CD8-positive, alpha-beta memory T cell (primary cell): ENCODE measurements around the gene KCNT2. TPM values are rescaled to one million over a fixed set of nuclear protein-coding genes. Genes with fewer than 3 reads are reported as not detected.

Source experiments
- CTCF ChIA-PET: fragments of 350-600 bp; sonication (Branson Sonifier 250); formaldehyde crosslinking; loops from one replicate; lab custom pipeline; 2021; ENCODE audit warnings: antibody characterized with exemption; lab: Charles Lee
- POLR2A ChIA-PET: fragments of 350-600 bp; sonication (Branson Sonifier 250); formaldehyde crosslinking; loops from one replicate; lab custom pipeline; 2021; ENCODE audit warnings: antibody characterized with exemption; lab: Charles Lee
- DNase-seq, 5 donors: peaks; one replicate each; pipeline versions ENCODE4 v3.0.0 to v3.0.0-alpha.2; 2020 to 2022; ENCODE audit warnings: mixed read lengths in 1 of 5
- H3K27ac ChIP-seq: one replicate; pipeline ENCODE4 v1.7.0; 2013; ENCODE audit warnings: low read depth, mild to moderate bottlenecking, low read length, moderate library complexity
- H3K27me3 ChIP-seq: 2 replicates; pipeline ENCODE4 v1.7.0; 2013; ENCODE audit warnings: low read length, mild to moderate bottlenecking; ENCODE audit not compliant: insufficient read depth, poor library complexity, severe bottlenecking
- H3K36me3 ChIP-seq: 2 replicates; pipeline ENCODE4 v1.7.0; 2013; ENCODE audit warnings: mild to moderate bottlenecking, low read length, moderate library complexity; ENCODE audit not compliant: insufficient read depth
- H3K4me1 ChIP-seq: 2 replicates; pipeline ENCODE4 v1.7.0; 2013; ENCODE audit warnings: mild to moderate bottlenecking, low read length, moderate library complexity; ENCODE audit not compliant: insufficient read depth
- H3K4me3 ChIP-seq: 2 replicates; pipeline ENCODE4 v1.7.0; 2013; ENCODE audit warnings: mild to moderate bottlenecking, low read length
- H3K9me3 ChIP-seq: 2 replicates; pipeline ENCODE4 v1.7.0; 2013; ENCODE audit warnings: mild to moderate bottlenecking, low read length
- H3K27ac Mint-ChIP-seq, 8 donors: one replicate each; pipeline ENCODE4 v1.8.0; 2020 to 2021; ENCODE audit warnings: mixed read lengths in 8 of 8, mild to moderate bottlenecking in 6 of 8, inconsistent platforms in 3 of 8, moderate library complexity in 3 of 8
- H3K27me3 Mint-ChIP-seq, 2 donors: one replicate each; pipeline ENCODE4 v1.8.0; 2020 to 2021; ENCODE audit warnings: mixed read lengths in 2 of 2, mild to moderate bottlenecking in 1 of 2, moderate library complexity in 1 of 2
- H3K36me3 Mint-ChIP-seq, 3 donors: one replicate each; pipeline ENCODE4 v1.8.0; 2020 to 2021; ENCODE audit warnings: mixed read lengths in 3 of 3, inconsistent platforms in 1 of 3, mild to moderate bottlenecking in 1 of 3
- H3K4me1 Mint-ChIP-seq, 3 donors: one replicate each; pipeline ENCODE4 v1.8.0; 2020 to 2021; ENCODE audit warnings: mixed read lengths in 3 of 3, inconsistent platforms in 1 of 3, mild to moderate bottlenecking in 1 of 3
- H3K4me3 Mint-ChIP-seq, 7 donors: one replicate each; pipeline ENCODE4 v1.8.0; 2020 to 2021; ENCODE audit warnings: mixed read lengths in 7 of 7, mild to moderate bottlenecking in 6 of 7, moderate library complexity in 4 of 7, inconsistent platforms in 2 of 7
- H3K9me3 Mint-ChIP-seq, 5 donors: one replicate each; pipeline ENCODE4 v1.8.0; 2020 to 2022; ENCODE audit warnings: mixed read lengths in 5 of 5, mild to moderate bottlenecking in 3 of 5, moderate library complexity in 2 of 5, inconsistent platforms in 1 of 5
- polyA plus RNA-seq: library from polyadenylated mRNA; unstranded; fragments of 300-500 nt; fragmentation: Illumina TruSeq; gene quantifications from one replicate; pipeline ENCODE4 v1.2.3, GENCODE V29; 2021
- total RNA-seq, 2 experiments: library from RNA; stranded (reverse); gene quantifications; one replicate each; pipeline ENCODE4 v1.2.3, GENCODE V29; 2021

KCNT2 gene
- total and polyA plus RNA-seq, 3 experiments from 2014 or later, result not detected

GRCh38 chr1:196584696-196585095 lies 23.5 kb downstream of the KCNT2 start:
- POLR2A ChIA-PET, result no interaction called here
- H3K4me3 Mint-ChIP-seq, result no peak overlapping the region

DNA sequence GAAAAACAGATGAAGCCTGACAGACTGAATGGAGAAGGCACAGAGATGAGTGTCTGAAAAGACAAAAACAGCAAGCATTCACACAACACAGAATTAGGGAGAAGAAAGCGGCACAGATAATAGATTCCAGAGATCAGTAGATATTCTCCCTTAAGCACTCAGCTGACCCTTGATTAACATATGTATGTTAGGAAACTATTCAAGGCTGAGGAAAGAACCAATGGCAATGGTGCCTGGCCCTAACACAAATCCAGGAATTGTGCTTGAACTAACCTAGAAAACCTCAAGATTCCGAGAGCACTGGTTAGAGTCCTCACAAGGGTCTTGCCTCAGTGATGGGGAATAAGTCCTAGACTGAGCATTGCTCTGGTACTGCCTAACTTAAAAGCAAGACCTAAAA lies 30.9 kb downstream of the KCNT2 start:
- no peak overlapping the region for H3K4me3 ChIP-seq
- POLR2A ChIA-PET, result no interaction called here
- no peaks in the 10 kb centered on the region for H3K9me3 ChIP-seq

More at GRCh38 chr1:196584696-196585095, 23.5 kb downstream of the KCNT2 start:
- H3K9me3 ChIP-seq, result no peaks in the 10 kb centered on the region
- H3K36me3 ChIP-seq, result no peaks in the 10 kb centered on the region
- H3K27me3 ChIP-seq, result no peaks in the 10 kb centered on the region
- CTCF ChIA-PET, result no interaction called here
- no peak overlapping the region for H3K27ac ChIP-seq
- H3K4me1 ChIP-seq, result no peaks in the 10 kb centered on the region
- Mint-ChIP-seq H3K36me3 (no peaks in the 10 kb centered on the region), H3K27me3 (peaks cover 0 to 1% of the 10 kb centered on the region in 2 donors), H3K9me3 (no peaks in the 10 kb centered on the region), H3K4me1 (no peaks in the 10 kb centered on the region), H3K27ac (no peak overlapping the region)
- DNase-seq, result no peak
- no peak overlapping the region for H3K4me3 ChIP-seq

GRCh38 chr1:196573226-196573625 lies 35.0 kb downstream of the KCNT2 start:
- CTCF ChIA-PET, result no interaction called here
- no peaks in the 10 kb centered on the region for H3K9me3 ChIP-seq
- no peak overlapping the region for H3K4me3 ChIP-seq
- Mint-ChIP-seq H3K27me3 (no peaks in the 10 kb centered on the region), H3K27ac (no peak overlapping the region), H3K4me3 (no peak overlapping the region), H3K36me3 (no peaks in the 10 kb centered on the region), H3K4me1 (no peaks in the 10 kb centered on the region), H3K9me3 (no peaks in the 10 kb centered on the region)
- no peaks in the 10 kb centered on the region for H3K4me1 ChIP-seq
- DNase-seq, result no peak
- H3K27ac ChIP-seq, result no peak overlapping the region
- H3K36me3 ChIP-seq, result no peaks in the 10 kb centered on the region
- no peaks in the 10 kb centered on the region for H3K27me3 ChIP-seq
- POLR2A ChIA-PET, result no interaction called here

More for the DNA sequence above, 30.9 kb downstream of the KCNT2 start:
- Histone ChIP-seq H3K27me3 (no peaks in the 10 kb centered on the region), H3K36me3 (no peaks in the 10 kb centered on the region), H3K4me1 (no peaks in the 10 kb centered on the region), H3K27ac (no peak overlapping the region)
- Mint-ChIP-seq H3K9me3 (no peaks in the 10 kb centered on the region), H3K27me3 (no peaks in the 10 kb centered on the region), H3K36me3 (no peaks in the 10 kb centered on the region), H3K4me1 (no peaks in the 10 kb centered on the region), H3K27ac (no peak overlapping the region), H3K4me3 (no peak overlapping the region)
- CTCF ChIA-PET, result no interaction called here
- DNase-seq, result no peak

GRCh38 chr1:196567238-196567637 lies 41.0 kb downstream of the KCNT2 start:
- H3K27ac ChIP-seq, result no peak overlapping the region
- Mint-ChIP-seq H3K9me3 (peaks cover 0 to 10% (median 5%) of the 10 kb centered on the region in 5 donors), H3K27ac (no peak overlapping the region), H3K27me3 (no peaks in the 10 kb centered on the region), H3K4me1 (no peaks in the 10 kb centered on the region), H3K36me3 (no peaks in the 10 kb centered on the region), H3K4me3 (no peak overlapping the region)
- H3K9me3 ChIP-seq, result no peaks in the 10 kb centered on the region
- H3K4me3 ChIP-seq, result no peak overlapping the region
- ChIA-PET CTCF (no interaction called here), POLR2A (no interaction called here)
- no peaks in the 10 kb centered on the region for H3K4me1 ChIP-seq
- no peaks in the 10 kb centered on the region for H3K36me3 ChIP-seq
- no peaks in the 10 kb centered on the region for H3K27me3 ChIP-seq
- no peak for DNase-seq

DNA sequence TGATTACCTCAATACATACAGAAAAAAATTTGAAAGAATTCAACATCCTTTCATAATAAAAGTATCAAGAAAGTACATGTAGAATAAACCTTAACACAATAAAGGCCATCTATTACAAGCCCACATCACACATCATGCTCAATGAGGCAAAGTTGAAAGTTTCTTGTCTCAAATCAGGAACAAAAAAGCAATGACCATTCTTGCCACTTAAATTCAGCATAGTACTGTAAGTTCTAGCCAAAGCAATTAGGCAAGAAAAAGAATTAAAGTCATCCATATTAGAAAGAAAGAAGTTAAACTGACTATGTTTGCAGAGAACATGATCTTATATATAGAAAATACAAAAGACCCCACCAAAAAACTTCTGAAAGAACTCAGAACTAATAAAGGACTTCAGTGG lies 44.5 kb downstream of the KCNT2 start:
- H3K9me3 Mint-ChIP-seq, result peaks cover 0 to 14% (median 8%) of the 10 kb centered on the region in 5 donors
- DNase-seq, result no peak
- Histone ChIP-seq H3K9me3 (no peaks in the 10 kb centered on the region), H3K4me1 (no peaks in the 10 kb centered on the region), H3K36me3 (no peaks in the 10 kb centered on the region), H3K27me3 (no peaks in the 10 kb centered on the region), H3K27ac (no peak overlapping the region), H3K4me3 (no peak overlapping the region)
- H3K4me1 Mint-ChIP-seq, result no peaks in the 10 kb centered on the region
- ChIA-PET POLR2A (no interaction called here), CTCF (no interaction called here)
- no peak overlapping the region for H3K4me3 Mint-ChIP-seq
- H3K27ac Mint-ChIP-seq, result no peak overlapping the region
- no peaks in the 10 kb centered on the region for H3K27me3 Mint-ChIP-seq
- H3K36me3 Mint-ChIP-seq, result no peaks in the 10 kb centered on the region

DNA sequence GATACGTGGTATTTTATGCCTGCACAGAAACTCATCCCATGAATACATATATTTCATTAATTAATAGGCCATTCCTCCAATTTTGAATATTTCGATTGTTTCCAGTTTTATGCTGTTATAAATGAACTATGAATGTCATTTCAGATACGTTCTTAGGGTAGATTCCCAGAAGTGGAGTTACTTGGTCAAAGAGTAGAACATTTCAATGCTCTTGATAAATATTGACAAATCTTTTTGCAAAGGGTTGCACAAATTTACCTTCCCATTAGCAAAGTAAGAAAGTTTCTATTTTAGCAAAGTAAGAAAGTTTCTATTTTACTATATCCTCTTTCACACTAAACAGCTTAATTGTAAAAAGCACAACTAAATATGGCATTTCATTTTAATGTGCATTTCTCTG lies 48.9 kb downstream of the KCNT2 start:
- no peaks in the 10 kb centered on the region for H3K27me3 ChIP-seq
- no peak overlapping the region for H3K27ac Mint-ChIP-seq
- ChIA-PET POLR2A (no interaction called here), CTCF (no interaction called here)
- H3K9me3 Mint-ChIP-seq, result peaks cover 0 to 15% (median 12%) of the 10 kb centered on the region in 5 donors
- no peak overlapping the region for H3K4me3 ChIP-seq
- H3K27me3 Mint-ChIP-seq, result no peaks in the 10 kb centered on the region
- H3K4me3 Mint-ChIP-seq, result no peak overlapping the region
- no peaks in the 10 kb centered on the region for H3K36me3 ChIP-seq
- no peaks in the 10 kb centered on the region for H3K4me1 ChIP-seq
- H3K27ac ChIP-seq, result no peak overlapping the region
- DNase-seq, result no peak
- no peaks in the 10 kb centered on the region for H3K4me1 Mint-ChIP-seq
- H3K36me3 Mint-ChIP-seq, result no peaks in the 10 kb centered on the region
- H3K9me3 ChIP-seq, result no peaks in the 10 kb centered on the region

DNA sequence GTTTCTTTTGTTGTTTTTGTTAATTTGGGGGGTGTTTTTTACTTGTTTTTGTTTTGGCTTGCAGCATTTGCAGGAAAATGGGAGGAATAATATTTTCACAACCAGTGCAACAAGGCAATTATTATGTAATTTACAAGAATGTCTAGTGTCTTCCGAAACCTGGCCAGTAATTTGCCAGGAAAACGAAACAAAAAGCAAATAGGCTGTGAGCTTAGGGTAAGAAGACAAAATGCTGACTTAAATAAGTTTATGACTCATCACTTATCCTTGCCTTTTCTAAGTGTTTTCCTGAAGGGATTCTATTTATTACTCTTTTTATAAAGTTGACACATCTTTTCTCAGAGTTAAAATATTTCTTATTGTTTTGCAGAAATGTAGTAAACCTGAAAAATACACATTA lies 49.8 kb downstream of the KCNT2 start:
- no peak overlapping the region for H3K4me3 ChIP-seq
- Mint-ChIP-seq H3K4me1 (no peaks in the 10 kb centered on the region), H3K36me3 (no peaks in the 10 kb centered on the region), H3K27ac (no peak overlapping the region), H3K9me3 (peaks cover 0 to 16% (median 8%) of the 10 kb centered on the region in 5 donors), H3K27me3 (no peaks in the 10 kb centered on the region), H3K4me3 (peak overlapping the region in 2 of 7 donors; percentile 11 to 57)
- POLR2A ChIA-PET, result no interaction called here
- CTCF ChIA-PET, result no interaction called here
- no peak for DNase-seq
- no peaks in the 10 kb centered on the region for H3K9me3 ChIP-seq
- H3K36me3 ChIP-seq, result no peaks in the 10 kb centered on the region
- no peak overlapping the region for H3K27ac ChIP-seq
- no peaks in the 10 kb centered on the region for H3K27me3 ChIP-seq
- H3K4me1 ChIP-seq, result no peaks in the 10 kb centered on the region

GRCh38 chr1:196557797-196558196 lies 50.4 kb downstream of the KCNT2 start:
- CTCF ChIA-PET, result no interaction called here
- Mint-ChIP-seq H3K4me3 (no peak overlapping the region), H3K36me3 (no peaks in the 10 kb centered on the region), H3K27me3 (no peaks in the 10 kb centered on the region), H3K27ac (no peak overlapping the region), H3K4me1 (no peaks in the 10 kb centered on the region), H3K9me3 (peaks cover 0 to 19% (median 6%) of the 10 kb centered on the region in 5 donors)
- no peak overlapping the region for H3K4me3 ChIP-seq
- H3K27ac ChIP-seq, result no peak overlapping the region
- H3K4me1 ChIP-seq, result no peaks in the 10 kb centered on the region
- H3K36me3 ChIP-seq, result no peaks in the 10 kb centered on the region
- no peaks in the 10 kb centered on the region for H3K27me3 ChIP-seq
- no peaks in the 10 kb centered on the region for H3K9me3 ChIP-seq
- no peak for DNase-seq
- POLR2A ChIA-PET, result no interaction called here

- H3K36me3 ChIP-seq, result no peaks in the 10 kb centered on the region
- no peaks in the 10 kb centered on the region for H3K9me3 ChIP-seq
- no peaks in the 10 kb centered on the region for H3K36me3 Mint-ChIP-seq
- no peak overlapping the region for H3K4me3 ChIP-seq
- no peak overlapping the region for H3K4me3 Mint-ChIP-seq
- peaks cover 0 to 17% (median 2%) of the 10 kb centered on the region in 5 donors for H3K9me3 Mint-ChIP-seq
- no peak overlapping the region for H3K27ac Mint-ChIP-seq
- H3K4me1 ChIP-seq, result no peaks in the 10 kb centered on the region
- no peak for DNase-seq
- POLR2A ChIA-PET, result no interaction called here
- no peak overlapping the region for H3K27ac ChIP-seq
- no peaks in the 10 kb centered on the region for H3K27me3 Mint-ChIP-seq
- no peaks in the 10 kb centered on the region for H3K4me1 Mint-ChIP-seq
- CTCF ChIA-PET, result no interaction called here
- H3K27me3 ChIP-seq, result no peaks in the 10 kb centered on the region
Observed at GRCh38 chr1:196550731-196551130, 57.5 kb downstream of the KCNT2 start.
